GM18858 (cell line): ENCODE results near the gene GSE1.

ENCODE experiments used
- ATAC-seq: cut with Tn5 transposase; IDR thresholded peaks from one replicate; pipeline ENCODE4 v1.9.1; 2021; ENCODE audit not compliant: unreplicated experiment

GSE1 gene

GRCh38 chr16:85696781-85697180, 83.7 kb downstream of the GSE1 start:
- no peak for ATAC-seq

- no peak for ATAC-seq
Measured at GRCh38 chr16:85697431-85697830, 84.3 kb downstream of the GSE1 start.

- ATAC-seq: no peak
Measured at GRCh38 chr16:85698459-85698891, 85.4 kb downstream of the GSE1 start.

- no peak for ATAC-seq
Measured at GRCh38 chr16:85698935-85699558, 85.9 kb downstream of the GSE1 start.

GRCh38 chr16:85699628-85700027, 86.5 kb downstream of the GSE1 start:
- ATAC-seq: no peak

- no peak for ATAC-seq
Measured at GRCh38 chr16:85704011-85704410, 90.9 kb downstream of the GSE1 start.

- no peak for ATAC-seq
Measured at GRCh38 chr16:85704900-85705846, 92.1 kb downstream of the GSE1 start.

GRCh38 chr16:85706449-85707034, 93.4 kb downstream of the GSE1 start:
- ATAC-seq: no peak

- no peak for ATAC-seq
Measured at GRCh38 chr16:85707528-85708095, 94.5 kb downstream of the GSE1 start.

GRCh38 chr16:85708338-85708737, 95.2 kb downstream of the GSE1 start:
- ATAC-seq: no peak

GRCh38 chr16:85709766-85710585, 96.9 kb downstream of the GSE1 start:
- ATAC-seq: no peak

GRCh38 chr16:85710732-85711131, 97.6 kb downstream of the GSE1 start:
- ATAC-seq: no peak

GRCh38 chr16:85711982-85712587, 99.0 kb downstream of the GSE1 start:
- no peak for ATAC-seq

- no peak for ATAC-seq
Measured at GRCh38 chr16:85712801-85713200, 99.7 kb downstream of the GSE1 start.

- ATAC-seq: no peak
Measured at GRCh38 chr16:85715169-85716021, 102.3 kb downstream of the GSE1 start.

- no peak for ATAC-seq
Measured at GRCh38 chr16:85716022-85716679, 103.0 kb downstream of the GSE1 start.

GRCh38 chr16:85716680-85717038, 103.5 kb downstream of the GSE1 start:
- no peak for ATAC-seq

- no peak for ATAC-seq
Measured at GRCh38 chr16:85717393-85718152, 104.5 kb downstream of the GSE1 start.
